ENCODE results near the gene PEX14. TPM values are rescaled to one million over a fixed set of nuclear protein-coding genes. Genes with fewer than 3 reads are reported as not detected.

The PEX14 gene
- polyA plus RNA-seq, 3 donors = 2.2 to 8.8 (median 2.7) TPM

GRCh38 chr1:10610901-10611600, 136.3 kb downstream of the PEX14 start:
- intact Hi-C loops (cut with micrococcal nuclease) = no loop called here

More at GRCh38 chr1:10610901-10611600, 136.3 kb downstream of the PEX14 start:
- Mint-ChIP-seq H3K4me3 (no peak overlapping the region), H3K27me3 (ENCODE audit: low read depth in 3 of 3) (peaks cover 0 to 2% (median 2%) of the 10 kb centered on the region in 3 donors), H3K4me1 (peaks cover 2% of the 10 kb centered on the region), H3K36me3 (peaks cover 15 to 19% of the 10 kb centered on the region in 2 donors), H3K9me3 (no peaks in the 10 kb centered on the region), H3K27ac (peak overlapping the region in 1 of 7 donors; percentile 31)
- no peaks in the 10 kb centered on the region for H3K9me3 ChIP-seq (replicated peaks in 1 of 2; ENCODE audit: control insufficient read depth in 1 of 2, insufficient read depth in 1 of 2, low read length in 2 of 2)
- H3K4me1 ChIP-seq (ENCODE audit: control insufficient read depth in 1 of 2, insufficient read depth in 2 of 2, low read length in 2 of 2) = no peaks in the 10 kb centered on the region
- H4K20me1 ChIP-seq (ENCODE audit: insufficient read depth, low read length) = no peaks in the 10 kb centered on the region
- H3K4me2 ChIP-seq (replicated peaks; ENCODE audit: extremely low read depth, low read length, poor library complexity, severe bottlenecking) = no peak overlapping the region
- H3K36me3 ChIP-seq (replicated peaks in 1 of 2; ENCODE audit: control insufficient read depth in 1 of 2, insufficient read depth in 2 of 2, low read length in 2 of 2) = peaks cover 0 to 15% of the 10 kb centered on the region in 2 donors
- TF ChIP-seq CTCF (IDR thresholded peaks at IDR 0.05) = no peak
- no peak overlapping the region for H3K27ac ChIP-seq (ENCODE audit: low read depth in 1 of 2, low read length in 2 of 2)
- no peaks in the 10 kb centered on the region for H3K79me2 ChIP-seq (ENCODE audit: insufficient read depth, low read length)
- no peak overlapping the region for H2AFZ ChIP-seq (ENCODE audit: insufficient read depth, low read depth, low read length, poor library complexity, severe bottlenecking)
- DNase-seq = no peak
- no peak overlapping the region for H3K9ac ChIP-seq (ENCODE audit: insufficient read depth, low read length, poor library complexity, severe bottlenecking)
- no peaks in the 10 kb centered on the region for H3K27me3 ChIP-seq (ENCODE audit: control insufficient read depth in 2 of 2, insufficient read depth in 2 of 2, low read length in 2 of 2)
- WGBS (ENCODE audit: insufficient coverage) = no CpG with 5 or more reads among the region's 6 CpGs
- no peak overlapping the region for H3K4me3 ChIP-seq (replicated peaks in 1 of 3; ENCODE audit: low read depth in 2 of 3, low read length in 3 of 3)

All from CD14-positive monocyte (primary cell).